Stimulated activated CD4-positive, alpha-beta T cell treated with anti-CD3 and anti-CD28 coated beads, Interleukin-2, amount 100 ng/mL, for 4 hours (primary cell): ENCODE data around the gene SMCHD1.
"Not testable (repeated sequence)": the region's sequence is repeated elsewhere in the genome, so short reads cannot be mapped to it uniquely, and the experiment has no call there.

Experiments
- DNase-seq: peaks from one replicate; pipeline ENCODE4 v3.0.0-alpha.2; 2020; ENCODE audit warnings: low read depth

SMCHD1 gene

DNA sequence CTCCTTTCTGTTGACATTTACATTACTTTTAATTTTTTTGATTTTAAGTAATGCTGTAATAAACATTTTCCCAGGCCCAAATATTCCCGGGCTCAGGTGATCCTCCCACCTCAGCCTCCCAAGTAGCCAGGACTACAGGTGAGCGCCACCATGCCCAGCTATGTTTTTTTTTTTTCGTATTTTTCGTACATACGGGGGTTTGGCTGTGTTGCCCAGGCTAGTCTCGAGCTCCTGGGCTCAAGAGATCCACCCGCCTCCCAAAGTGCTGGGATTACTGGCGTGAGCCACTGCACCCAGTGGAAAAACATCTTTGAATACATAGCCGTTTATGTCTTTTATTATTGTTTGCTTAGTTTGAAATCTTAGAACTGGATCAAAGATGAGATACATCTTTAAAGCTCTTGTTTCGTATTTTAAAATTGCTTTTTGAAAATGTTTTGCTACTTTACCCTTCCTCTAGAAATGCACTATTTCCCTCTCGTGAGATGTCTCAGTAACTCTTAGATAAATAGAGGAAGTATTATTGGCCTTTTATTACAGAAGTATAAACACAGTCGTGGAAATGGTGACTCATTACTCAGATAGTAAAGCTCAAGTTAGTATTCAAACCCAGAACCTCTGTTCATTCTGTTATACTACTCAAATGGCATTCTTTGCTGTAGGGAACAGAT is 2.4 kb downstream of the SMCHD1 start:
- no peak for DNase-seq

DNA sequence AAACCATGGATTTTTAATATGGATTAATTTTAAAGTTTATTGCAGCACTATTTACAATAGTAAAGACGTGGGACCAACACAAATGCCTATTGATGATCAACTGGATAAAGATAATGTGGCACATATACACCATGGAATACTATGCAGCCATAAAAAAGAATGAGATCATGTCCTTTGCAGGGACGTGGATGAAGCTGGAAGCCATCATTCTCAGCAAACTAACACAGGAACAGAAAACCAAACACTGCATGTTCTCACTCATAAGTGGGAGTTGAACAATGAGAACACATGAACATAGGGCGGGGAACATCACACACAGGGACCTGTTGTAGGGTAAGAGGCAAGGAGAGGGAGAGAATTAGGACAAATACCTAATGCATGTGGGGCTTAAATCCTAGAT is 5.3 kb downstream of the SMCHD1 start:
- DNase-seq: not testable (repeated sequence)

DNA sequence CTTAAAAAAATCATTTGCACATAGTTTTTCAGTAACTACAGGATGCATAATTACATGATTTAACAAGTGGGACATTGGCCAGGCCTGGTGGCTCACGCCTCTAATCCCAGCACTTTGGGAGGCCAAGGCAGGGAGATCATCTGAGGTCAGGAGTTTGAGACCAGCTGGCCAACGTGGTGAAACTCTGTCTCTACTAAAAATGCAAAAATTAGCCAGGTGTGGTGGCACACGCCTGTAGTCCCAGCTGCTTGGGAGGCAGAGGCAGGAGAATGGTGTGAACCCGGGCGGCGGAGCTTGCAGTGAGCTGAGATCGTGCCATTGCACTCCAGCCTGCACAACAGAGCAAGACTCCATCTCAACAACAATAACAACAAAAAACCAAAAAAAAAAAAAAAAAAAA is 6.8 kb downstream of the SMCHD1 start:
- DNase-seq: not testable (repeated sequence)

DNA sequence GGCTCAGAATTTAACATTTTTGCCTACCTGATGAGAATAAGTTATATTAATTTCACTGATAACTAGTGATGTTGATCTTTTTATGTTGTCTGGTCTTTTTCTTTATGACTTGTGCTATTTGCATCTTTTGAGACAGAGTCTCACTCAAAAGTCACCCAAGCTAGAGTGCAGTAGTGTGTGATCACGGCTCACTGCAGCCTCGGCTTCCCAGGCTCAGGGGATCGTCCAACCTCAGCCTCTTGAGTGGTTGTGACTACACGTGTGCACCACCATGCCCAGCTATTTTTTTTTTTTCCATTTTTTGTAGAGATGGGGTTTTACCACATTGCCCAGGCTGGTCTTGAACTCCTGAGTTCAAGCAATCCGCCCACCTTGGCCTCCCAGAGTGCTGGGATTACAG is 7.5 kb downstream of the SMCHD1 start:
- DNase-seq: no peak

DNA sequence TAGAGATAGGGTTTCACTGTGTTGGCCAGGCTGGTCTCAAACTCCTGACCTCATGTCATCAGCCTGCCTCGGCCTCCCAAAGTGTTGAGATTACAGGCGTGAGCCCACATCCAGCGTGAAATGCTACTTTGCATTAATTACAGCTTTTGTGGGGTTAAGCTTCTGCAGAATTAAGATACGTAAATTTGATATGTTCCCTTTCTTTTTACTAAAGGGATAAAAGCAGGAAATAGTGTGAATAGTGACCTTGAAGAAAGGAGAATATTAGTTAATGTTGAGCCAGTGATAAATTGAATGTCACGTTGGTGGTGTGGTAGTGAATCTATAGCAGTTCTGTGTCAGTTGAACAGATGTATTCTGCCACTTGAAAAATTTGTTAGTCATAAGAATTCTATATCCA is 16.9 kb downstream of the SMCHD1 start:
- DNase-seq: no peak

DNA sequence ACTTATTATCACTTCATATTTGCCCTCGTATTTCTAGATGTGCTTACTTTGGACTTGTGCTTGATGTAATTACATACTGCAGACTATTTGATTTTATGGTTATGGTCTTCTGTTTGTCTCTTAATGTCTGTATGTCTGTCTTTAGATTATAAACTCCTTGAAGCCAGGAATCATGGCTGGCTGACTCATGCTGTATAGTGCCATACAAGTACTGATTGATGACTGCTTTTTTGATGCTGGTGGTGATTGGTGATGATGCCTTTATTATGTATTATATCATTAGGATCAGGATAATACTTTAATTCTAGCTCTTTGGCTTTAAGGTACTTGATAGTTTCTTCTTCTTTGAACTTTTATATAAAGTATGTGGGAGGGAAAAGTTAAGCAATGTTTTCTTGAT is 17.3 kb downstream of the SMCHD1 start:
- no peak for DNase-seq

DNA sequence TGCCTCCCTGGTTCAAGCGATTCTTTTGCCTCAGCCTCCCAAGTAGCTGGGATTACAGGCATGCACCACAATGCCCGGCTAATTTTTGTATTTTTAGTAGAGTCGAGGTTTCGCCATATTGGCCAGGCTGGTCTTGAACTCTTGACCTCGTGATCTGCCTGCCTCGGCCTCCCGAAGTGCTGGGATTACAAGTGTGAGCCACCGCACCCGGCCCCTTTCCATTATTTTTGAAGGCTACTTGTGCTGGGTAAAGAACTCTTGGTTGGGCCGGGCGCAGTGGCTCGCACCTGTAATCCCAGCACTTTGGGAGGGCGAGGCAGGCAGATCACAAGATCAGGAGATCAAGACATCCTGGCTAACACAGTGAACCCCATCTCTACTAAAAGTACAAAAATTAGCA is 23.4 kb downstream of the SMCHD1 start:
- not testable (repeated sequence) for DNase-seq

DNA sequence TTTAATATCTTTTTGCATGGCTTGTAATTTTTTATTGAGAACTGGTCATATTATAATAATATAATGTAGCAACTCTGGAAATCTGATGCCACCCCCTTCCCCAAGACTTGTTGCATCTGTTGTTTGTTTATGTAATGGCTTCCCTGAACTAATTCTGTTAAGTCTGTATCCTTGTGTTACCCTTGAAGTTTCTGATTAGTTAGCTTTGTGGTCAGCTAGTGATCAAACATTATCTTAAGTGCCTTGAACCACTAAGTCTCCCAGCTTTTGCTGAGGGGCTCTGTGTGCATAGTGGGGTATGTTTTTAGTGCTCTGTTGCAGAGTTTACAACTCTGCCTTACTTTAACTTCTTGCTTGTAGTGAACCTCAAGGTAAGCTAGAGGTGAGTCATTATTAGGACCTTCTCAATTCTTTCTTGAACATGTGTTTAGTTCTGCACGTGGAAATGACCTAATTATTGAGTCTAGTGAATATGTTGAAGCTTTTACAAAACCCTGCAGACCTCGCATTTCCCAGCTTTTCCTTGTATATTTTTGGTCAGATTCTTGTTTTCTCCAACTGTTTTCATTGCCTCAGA is 24.8 kb downstream of the SMCHD1 start:
- no peak for DNase-seq

DNA sequence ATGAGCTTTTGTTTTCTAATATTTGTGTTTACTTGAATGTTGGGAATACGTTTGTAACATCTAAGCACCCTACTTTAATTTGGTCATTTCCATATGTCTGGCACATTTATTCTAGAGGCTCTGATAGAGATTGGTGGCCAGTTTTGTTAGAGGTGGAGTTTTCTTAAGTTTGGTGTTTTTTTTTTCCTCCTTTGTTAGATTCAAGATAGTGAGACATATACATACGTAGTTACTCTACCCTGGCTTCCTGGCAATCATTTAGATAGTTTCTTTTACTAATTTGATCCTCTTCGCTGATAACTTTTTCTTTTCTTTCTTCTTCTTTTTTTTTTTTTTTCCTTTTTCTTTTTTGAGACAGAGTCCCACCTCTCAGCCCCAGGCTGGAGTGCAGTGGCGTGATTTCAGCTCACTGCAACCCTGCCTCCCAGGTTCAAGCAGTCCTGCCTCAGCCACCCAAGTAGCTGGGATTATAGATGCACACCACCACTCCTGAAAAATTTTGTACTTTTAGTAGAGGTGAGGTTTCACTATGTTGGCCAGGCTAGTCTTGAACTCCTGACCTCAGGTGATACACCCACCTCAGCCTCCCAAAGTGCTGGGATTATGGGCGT is 26.6 kb downstream of the SMCHD1 start:
- no peak for DNase-seq

DNA sequence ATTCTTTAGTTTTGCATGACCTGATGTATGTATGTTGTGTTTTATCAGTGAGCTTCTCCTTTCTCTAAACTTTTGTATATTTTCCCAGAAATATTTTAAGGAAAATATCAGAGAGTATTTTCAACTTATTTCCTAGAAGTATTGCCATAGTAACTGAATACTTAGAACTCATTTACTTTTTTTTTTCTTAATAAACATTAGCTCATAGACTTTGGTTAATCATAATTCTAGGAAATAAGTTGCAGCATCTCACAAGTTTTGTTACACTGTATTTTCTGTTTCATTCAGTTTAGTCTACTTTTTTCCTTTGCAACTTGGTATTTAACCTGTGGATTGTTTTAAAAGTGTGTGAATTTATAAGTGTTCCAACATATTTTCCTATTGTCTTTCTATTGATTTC is 27.5 kb downstream of the SMCHD1 start:
- DNase-seq: no peak

DNA sequence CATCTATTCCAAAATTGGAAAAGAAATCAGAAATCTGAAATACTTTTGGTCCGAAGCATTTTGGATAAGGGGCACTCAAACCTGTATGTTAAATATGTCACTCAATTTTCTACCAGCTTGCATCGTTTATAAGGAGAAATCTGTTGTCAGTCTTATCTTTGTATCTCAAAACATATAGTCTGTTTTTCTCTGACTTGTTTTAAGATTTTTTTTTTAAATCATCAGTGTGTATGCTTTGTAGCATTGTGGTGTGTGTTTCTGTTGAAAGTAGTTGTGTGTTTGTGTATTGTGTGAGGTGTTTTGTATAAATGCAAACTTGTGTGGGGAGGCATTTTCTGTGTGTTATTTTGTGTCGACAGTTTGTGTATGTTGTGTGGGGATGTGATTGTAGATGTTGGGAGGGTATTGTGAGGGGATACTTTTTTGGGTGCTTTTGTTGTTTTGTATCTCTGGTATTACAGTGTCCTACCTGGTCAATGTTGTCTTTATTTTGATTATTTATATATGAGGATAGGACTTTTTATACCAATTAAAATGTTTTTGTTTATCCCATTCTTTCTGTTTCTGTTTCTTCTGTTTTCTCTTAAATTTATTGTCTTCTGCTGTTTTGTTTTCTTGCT is 30.9 kb downstream of the SMCHD1 start:
- DNase-seq: no peak

DNA sequence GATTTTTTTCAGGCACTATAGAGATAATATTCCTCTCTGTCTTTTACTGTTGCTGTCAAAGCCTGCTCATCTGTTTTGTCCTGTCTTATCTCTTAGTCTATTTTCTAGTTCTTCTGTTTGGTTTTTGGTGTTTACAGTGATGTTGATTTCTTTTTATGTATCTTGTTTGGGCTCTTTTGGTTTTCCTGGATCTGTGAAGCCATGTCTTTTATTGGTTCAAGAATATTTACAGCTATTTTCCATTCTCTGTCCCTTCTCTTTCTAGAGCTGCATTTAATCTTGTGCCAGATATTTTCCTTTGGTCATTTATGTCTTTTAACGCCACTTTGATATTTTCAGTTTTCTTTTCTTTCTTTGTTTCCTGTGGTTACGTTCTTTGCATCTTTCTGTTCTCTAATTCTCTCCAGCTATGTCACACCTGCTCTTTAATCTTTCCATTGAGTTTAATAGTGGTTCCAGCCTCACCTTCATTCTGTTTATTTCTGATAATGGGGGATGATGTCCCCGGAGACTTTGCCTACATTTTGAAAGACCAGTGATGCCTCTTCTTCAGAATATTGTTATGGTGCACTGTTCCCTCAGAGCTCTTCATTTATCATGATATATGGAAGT is 32.0 kb downstream of the SMCHD1 start:
- DNase-seq: no peak

DNA sequence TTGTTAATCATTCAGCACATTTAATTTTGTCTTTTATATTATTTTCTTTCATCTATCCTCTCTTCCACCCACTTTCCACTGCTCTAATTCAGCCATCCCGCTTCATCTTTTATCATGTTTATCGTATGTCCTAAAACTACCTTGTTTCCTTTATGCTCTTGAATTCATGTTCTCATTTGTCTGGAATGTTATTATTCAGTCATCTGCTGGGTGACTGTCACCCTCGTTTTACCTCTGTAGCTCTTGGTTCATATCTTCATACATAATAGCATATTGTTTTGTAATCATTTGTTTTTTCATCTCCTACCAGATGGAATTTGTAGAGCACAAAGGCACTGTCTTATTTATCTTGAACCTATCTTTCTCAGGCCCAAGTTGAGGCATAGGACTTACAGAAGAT is 37.0 kb downstream of the SMCHD1 start:
- DNase-seq: no peak

DNA sequence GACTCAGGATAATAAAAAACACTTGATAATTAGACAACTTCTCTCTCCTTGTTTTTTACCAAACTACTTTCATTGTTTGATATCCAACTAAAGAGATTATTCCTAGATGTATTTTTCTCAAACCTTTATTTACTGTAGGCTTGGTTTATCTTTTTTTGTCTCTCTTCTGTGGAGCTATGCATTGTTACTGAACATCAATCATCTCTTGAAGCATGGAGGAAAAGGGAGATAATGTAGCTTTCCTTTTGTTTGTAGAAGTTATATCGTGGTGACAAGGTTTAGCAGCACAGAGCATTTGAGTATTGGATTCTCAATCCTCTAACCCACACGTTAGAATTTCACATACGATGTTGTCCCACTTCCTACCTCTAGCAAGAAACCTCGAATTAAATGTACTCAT is 41.7 kb downstream of the SMCHD1 start:
- no peak for DNase-seq

DNA sequence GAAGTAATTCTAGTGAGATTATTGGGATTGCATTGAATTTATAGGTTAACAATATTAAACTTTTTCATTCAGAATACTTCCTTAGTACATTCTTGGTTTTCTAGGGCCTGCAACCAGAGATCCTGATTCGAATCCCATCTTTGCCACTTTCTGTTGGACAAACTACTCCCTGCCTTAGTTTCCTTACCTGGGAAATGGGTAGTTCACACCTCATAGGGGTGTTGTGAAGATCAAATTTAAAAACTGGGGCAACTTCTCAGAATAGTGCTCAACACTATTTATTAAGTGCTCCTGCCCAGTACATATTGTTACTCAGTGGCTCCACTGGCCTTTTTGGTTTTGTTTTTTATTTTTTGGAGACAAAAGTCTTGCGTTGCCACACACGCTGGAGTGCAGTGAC is 43.5 kb downstream of the SMCHD1 start:
- no peak for DNase-seq

DNA sequence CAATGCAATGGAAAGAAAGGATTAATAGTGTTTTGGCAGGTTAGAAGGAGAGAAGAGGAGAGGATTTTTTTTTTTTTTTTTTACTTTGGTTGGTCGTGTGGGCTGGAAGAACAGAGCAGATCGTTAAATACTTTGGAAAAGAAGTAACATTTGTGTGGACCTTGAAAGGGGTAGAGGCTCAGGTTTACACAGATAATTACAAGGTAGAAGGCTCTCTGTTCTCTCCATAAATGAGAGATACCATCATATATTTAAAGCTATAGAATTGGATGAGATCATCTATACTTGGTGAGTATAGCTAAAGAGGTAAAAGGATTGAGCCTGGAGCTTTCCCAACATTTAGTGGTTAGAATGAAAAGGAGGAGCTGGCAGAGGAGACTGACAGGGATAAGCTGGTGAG is 49.0 kb downstream of the SMCHD1 start:
- no peak for DNase-seq

DNA sequence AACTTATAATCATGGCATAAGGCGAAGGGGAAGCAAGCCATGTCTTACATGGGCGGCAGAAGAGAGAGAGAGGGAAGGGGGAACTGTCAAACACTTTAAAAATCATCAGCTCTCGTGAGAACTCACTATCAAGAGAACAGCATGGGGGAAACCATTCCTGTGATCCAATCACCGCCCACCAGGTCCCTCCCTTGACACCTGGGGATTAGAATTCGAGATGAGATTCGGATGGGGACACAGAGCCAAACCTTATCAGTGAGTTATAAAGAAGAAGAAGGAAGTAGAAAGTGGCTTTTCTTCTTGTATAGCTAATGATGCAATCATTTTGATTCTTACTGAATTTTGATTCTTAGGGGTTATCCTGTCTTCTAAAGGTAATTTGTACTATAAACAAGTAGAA is 51.4 kb downstream of the SMCHD1 start:
- no peak for DNase-seq

DNA sequence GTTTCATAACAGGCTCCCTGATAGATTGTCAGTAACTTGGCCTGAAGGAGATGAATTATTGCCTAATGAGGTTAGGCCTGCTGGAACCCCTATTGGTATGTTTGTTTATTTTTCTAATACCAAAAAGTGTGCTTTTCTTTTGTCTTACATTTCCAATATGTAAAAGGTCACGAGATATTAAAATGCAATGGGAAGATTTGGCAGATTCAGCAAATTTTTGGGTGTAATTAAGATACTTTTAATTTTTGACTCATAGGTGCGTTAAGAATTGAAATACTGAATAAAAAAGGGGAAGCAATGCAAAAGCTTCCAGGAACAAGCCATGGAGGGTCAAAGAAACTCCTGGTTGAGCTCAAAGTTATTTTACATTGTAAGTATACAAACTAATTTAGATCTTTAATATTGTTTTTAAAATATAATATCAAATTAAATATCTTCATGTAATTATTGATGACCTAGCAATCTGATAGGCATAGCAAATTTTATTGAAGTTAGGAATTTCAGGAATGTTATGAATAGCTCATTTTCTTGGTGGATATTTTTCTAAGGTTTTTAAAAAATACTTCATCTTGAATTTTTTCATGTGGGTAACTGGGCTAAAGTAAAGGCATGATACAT is 52.1 kb downstream of the SMCHD1 start:
- DNase-seq: no peak

DNA sequence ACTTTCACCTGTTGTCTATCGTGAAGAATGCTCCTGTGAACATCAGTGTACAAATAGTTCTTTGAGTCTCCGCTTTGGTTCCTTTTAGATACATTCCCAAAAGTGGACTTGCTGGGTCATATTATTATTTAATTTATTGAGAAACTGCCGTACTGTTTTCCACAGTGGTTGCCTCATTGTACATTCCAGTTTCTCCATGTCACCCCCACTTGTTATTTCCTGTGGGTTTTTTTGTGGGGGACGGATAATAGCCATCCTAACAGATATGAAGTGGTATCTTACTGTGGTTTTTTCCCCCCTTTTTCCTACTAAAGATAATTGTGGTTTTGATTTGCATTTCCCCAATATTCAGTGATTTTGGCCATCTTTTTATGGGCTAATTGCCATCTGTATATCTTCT is 53.8 kb downstream of the SMCHD1 start:
- no peak for DNase-seq

DNA sequence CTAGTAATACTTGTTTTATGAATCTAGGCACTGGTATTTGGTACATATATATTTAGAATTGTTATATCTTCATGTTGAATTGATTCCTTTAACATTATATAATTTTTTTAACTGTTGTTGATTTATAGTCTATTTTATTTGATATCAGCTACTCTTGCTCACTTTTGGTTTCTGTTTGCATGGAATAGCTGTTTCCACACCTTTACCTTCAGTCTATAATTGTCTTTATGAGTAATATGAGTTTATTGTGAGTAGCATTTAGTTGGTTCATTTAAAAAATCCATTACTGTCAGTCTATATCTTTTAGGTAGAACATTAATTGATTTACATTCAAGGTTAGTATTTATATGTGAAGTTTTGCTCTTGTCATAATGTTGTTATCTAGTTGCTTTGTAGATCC is 58.6 kb downstream of the SMCHD1 start:
- no peak for DNase-seq

DNA sequence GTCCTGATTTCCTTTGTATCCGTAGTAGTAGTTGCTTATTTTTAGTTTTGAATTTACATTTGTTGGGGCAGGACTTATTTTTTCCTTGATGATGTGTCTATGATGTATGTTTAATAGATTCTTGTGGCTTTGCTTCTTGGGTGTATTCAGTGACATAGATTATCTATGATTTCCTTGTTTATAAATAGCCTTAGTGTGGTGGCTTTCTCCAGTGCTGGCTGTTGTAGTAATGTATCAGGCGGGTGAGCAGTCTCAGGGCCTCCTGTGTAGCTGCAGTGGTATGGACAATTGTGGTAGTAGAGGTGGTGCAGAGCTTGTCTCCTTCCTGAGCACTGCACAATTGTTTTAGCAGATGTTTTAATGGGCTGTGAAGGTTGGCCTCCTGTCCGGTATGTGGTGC is 60.5 kb downstream of the SMCHD1 start:
- DNase-seq: no peak
